Natural killer cell treated with Interleukin-12 subunit alpha and Interleukin-12 subunit beta and Interleukin-15 and Interleukin-18, amount 100 ng/mL, for 72 hours (primary cell): ENCODE measurements around the gene ELP2. TPM values are rescaled to one million over a fixed set of nuclear protein-coding genes. Genes with fewer than 3 reads are reported as not detected.
"Not testable (repeated sequence)": the region's sequence is repeated elsewhere in the genome, so short reads cannot be mapped to it uniquely, and the experiment has no call there.

Source experiments
- ATAC-seq, 2 donors: fragments of 150-1000 bp; cut with Tn5 transposase in 1 of 2; sonication (Bioruptor Pico), chemical (Tn5 transposase) in 1 of 2; 2 replicates each; pipeline ENCODE4 v1.10.0; 2021
- DNase-seq: peaks from one replicate; pipeline ENCODE4 v3.0.0; 2022; ENCODE audit warnings: low spot score
- H3K27ac Mint-ChIP-seq, 2 donors: 1 replicate in 1 of 2; 2 replicates in 1 of 2; pipeline ENCODE4 v1.8.0; 2022; ENCODE audit warnings: mixed read lengths in 2 of 2, mild to moderate bottlenecking in 1 of 2, moderate library complexity in 1 of 2
- H3K27me3 Mint-ChIP-seq, 2 donors: 1 replicate in 1 of 2; 2 replicates in 1 of 2; pipeline ENCODE4 v1.8.0; 2022; ENCODE audit warnings: mixed read lengths in 2 of 2
- H3K36me3 Mint-ChIP-seq: one replicate; pipeline ENCODE4 v1.8.0; 2022; ENCODE audit warnings: mixed read lengths
- H3K4me1 Mint-ChIP-seq, 2 donors: 1 replicate in 1 of 2; 2 replicates in 1 of 2; pipeline ENCODE4 v1.8.0; 2022; ENCODE audit warnings: low read depth in 2 of 2, mixed read lengths in 2 of 2, mild to moderate bottlenecking in 1 of 2
- H3K4me3 Mint-ChIP-seq: one replicate; pipeline ENCODE4 v1.8.0; 2022; ENCODE audit warnings: mixed read lengths
- H3K9me3 Mint-ChIP-seq: 2 replicates; pipeline ENCODE4 v1.8.0; 2022; ENCODE audit warnings: mixed read lengths
- total RNA-seq, 2 donors: library from RNA; stranded (reverse); gene quantifications; one replicate each; pipeline ENCODE4 v1.2.3, GENCODE V29; 2022

Gene ELP2
- total RNA-seq: 10 to 100 TPM; 72.3 to 92.9 TPM

DNA sequence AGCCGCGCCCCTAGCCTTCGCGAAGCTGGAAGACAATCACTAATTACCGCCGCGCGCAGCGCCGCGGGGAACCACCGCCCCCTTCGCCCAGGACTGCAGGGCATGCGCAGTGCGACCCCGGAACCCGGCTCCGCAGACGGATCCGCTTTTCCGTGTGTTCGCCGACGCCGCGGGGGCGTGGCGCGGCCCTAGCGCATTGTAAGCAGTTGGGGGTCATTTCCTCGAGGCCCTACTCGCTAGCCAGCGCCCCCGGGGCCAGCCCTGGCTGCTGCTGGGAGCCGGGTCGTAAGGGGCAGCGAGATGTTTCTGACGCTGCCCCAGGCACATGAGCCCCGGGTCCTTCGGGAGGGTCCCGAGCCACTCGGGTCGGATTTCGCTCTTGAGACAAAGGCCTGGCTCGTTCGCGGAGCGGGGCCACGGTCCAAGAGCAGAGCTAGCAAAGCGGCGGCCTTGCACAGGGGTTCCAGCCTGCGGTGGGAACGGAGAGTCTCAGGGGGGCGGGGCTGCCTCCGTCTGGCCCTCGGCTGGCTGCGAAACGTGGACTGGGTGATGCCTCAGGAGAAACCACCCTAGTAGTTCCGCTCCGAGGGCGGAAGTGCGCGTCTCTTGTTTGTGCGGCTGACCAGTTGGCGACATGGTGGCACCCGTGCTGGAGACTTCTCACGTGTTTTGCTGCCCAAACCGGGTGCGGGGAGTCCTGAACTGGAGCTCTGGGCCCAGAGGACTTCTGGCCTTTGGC is at the start of gene ELP2, which contains the start of gene SLC39A6:
Gene ELP2, plus strand, starts transcription at position 600 of the 739 bp plus-strand sequence. Its CDS starts 35 bp downstream, at position 635.
Gene SLC39A6, minus strand, starts transcription at position 41 of the 739 bp plus-strand sequence. CDS start 2,333 bp downstream, outside the sequence.
- peak within 1 kb of the TSS; percentile 95 for H3K27ac Mint-ChIP-seq
- peak; percentile 94 to 96 for ATAC-seq
- peak within 1 kb of the TSS; percentile 95 for H3K4me3 Mint-ChIP-seq
- no peaks in the 10 kb centered on the region for H3K9me3 Mint-ChIP-seq
- DNase-seq: peak; percentile 95
- no peaks in the 10 kb centered on the region for H3K27me3 Mint-ChIP-seq
- peaks cover 42 to 48% of the 10 kb centered on the region in 2 donors for H3K4me1 Mint-ChIP-seq
- no peaks in the 10 kb centered on the region for H3K36me3 Mint-ChIP-seq

- not testable (repeated sequence) for H3K4me3 Mint-ChIP-seq, H3K4me1 Mint-ChIP-seq, ATAC-seq, H3K9me3 Mint-ChIP-seq, H3K27ac Mint-ChIP-seq, DNase-seq
- peaks cover 17% of the 10 kb centered on the region for H3K36me3 Mint-ChIP-seq
- peaks cover 13 to 29% of the 10 kb centered on the region in 2 donors for H3K27me3 Mint-ChIP-seq
These were observed 48.6 kb upstream of the ELP2 start for GRCh38 chr18:36081118-36081517.

GRCh38 chr18:36083729-36084128 is 46.0 kb upstream of the ELP2 start:
- Mint-ChIP-seq H3K27me3 (peaks cover 10 to 20% of the 10 kb centered on the region in 2 donors), H3K27ac (no peak overlapping the region), H3K4me1 (peaks cover 0 to 5% of the 10 kb centered on the region in 2 donors), H3K4me3 (no peak overlapping the region), H3K9me3 (peaks cover 6% of the 10 kb centered on the region), H3K36me3 (peaks cover 17% of the 10 kb centered on the region)
- ATAC-seq: no peak
- no peak for DNase-seq

DNA sequence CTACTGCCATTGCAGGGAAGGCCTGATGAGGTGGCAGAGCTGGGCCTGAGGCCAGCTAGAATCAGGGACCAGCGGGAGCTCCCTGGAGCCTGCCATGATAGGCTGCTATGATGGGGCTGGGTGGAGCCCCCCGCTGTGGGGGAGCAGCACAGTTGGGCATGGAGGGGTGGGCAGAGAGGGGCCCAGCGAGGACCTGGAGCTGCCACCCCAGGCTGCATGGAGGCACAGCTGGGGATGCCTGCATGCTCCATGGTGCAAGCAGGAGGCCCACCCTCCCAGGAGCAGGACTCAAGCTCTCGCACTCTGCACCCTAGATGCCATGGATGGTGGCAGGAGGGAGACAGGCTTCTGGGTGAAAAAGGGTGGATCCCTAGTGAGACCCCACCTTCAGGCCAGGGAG is 44.5 kb upstream of the ELP2 start:
- peak in 1 of 2 donors; percentile 69 for ATAC-seq
- H3K4me3 Mint-ChIP-seq: no peak overlapping the region
- H3K9me3 Mint-ChIP-seq: peaks cover 6% of the 10 kb centered on the region
- no peak for DNase-seq
- H3K27me3 Mint-ChIP-seq: peaks cover 7 to 17% of the 10 kb centered on the region in 2 donors
- H3K36me3 Mint-ChIP-seq: peaks cover 14% of the 10 kb centered on the region
- H3K4me1 Mint-ChIP-seq: peaks cover 0 to 5% of the 10 kb centered on the region in 2 donors
- H3K27ac Mint-ChIP-seq: no peak overlapping the region

- Mint-ChIP-seq H3K27me3 (peaks cover 4 to 13% of the 10 kb centered on the region in 2 donors), H3K36me3 (peaks cover 4% of the 10 kb centered on the region), H3K9me3 (no peaks in the 10 kb centered on the region), H3K4me1 (peaks cover 0 to 5% of the 10 kb centered on the region in 2 donors), H3K4me3 (no peak overlapping the region), H3K27ac (no peak overlapping the region)
- ATAC-seq (peak in 1 of 2 donors; percentile 57), DNase-seq (no peak)
These were observed 43.5 kb upstream of the ELP2 start for GRCh38 chr18:36086186-36086585.

- H3K36me3 Mint-ChIP-seq: no peaks in the 10 kb centered on the region
- peaks cover 0 to 15% of the 10 kb centered on the region in 2 donors for H3K4me1 Mint-ChIP-seq
- no peak overlapping the region for H3K4me3 Mint-ChIP-seq
- no peaks in the 10 kb centered on the region for H3K27me3 Mint-ChIP-seq
- ATAC-seq (no peak), DNase-seq (no peak)
- H3K27ac Mint-ChIP-seq: no peak overlapping the region
- no peaks in the 10 kb centered on the region for H3K9me3 Mint-ChIP-seq
These were observed 41.4 kb upstream of the ELP2 start for GRCh38 chr18:36088256-36088655.

DNA sequence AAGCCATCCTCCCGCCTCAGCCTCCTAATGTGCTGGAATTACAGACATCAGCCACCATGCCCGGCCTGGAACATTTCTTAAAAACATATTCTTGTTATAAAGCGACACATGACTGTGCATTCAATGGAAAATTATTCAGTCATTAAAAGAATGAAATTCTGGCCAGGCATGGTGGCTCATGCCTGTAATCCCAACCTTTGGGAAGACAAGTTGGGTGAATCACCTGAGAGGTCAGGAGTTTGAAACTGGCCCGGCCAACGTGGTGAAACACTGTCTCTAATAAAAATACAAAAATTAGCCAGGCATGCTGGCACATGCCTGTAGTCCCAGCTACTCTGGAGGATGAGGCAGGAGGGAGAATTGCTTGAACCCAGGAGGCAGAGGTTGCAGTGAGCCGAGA is 40.7 kb upstream of the ELP2 start:
- no peak for DNase-seq
- no peaks in the 10 kb centered on the region for H3K27me3 Mint-ChIP-seq
- peaks cover 0 to 13% of the 10 kb centered on the region in 2 donors for H3K4me1 Mint-ChIP-seq
- no peaks in the 10 kb centered on the region for H3K9me3 Mint-ChIP-seq
- H3K36me3 Mint-ChIP-seq: no peaks in the 10 kb centered on the region
- no peak for ATAC-seq
- H3K4me3 Mint-ChIP-seq: no peak overlapping the region
- no peak overlapping the region for H3K27ac Mint-ChIP-seq

GRCh38 chr18:36092116-36092515 is 37.6 kb upstream of the ELP2 start:
- not testable (repeated sequence) for H3K9me3 Mint-ChIP-seq

DNA sequence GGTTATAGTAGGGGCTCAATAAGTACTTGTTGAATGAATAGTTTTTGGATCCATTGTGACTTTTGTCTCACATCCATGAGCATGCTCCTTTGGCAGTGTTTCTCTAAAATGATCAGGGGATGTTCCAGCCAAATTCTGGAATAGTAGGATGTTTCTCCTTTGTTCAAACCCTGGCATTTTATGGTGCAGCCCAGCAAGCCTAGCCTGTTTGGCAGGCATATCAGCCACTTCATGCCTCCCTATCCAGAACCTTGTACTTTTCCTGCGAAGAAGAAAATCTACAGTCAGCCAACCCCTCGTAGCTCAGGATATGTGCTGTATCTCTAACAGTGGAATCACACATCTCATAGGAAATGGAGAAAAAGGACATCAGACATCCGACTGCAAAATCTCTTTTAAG is 35.3 kb upstream of the ELP2 start:
- Mint-ChIP-seq H3K4me1 (peaks cover 0 to 12% of the 10 kb centered on the region in 2 donors), H3K9me3 (no peaks in the 10 kb centered on the region), H3K27me3 (peaks cover 0 to 6% of the 10 kb centered on the region in 2 donors), H3K36me3 (no peaks in the 10 kb centered on the region), H3K4me3 (no peak overlapping the region), H3K27ac (no peak overlapping the region)
- ATAC-seq (no peak), DNase-seq (no peak)

More at GRCh38 chr18:36092116-36092515, 37.6 kb upstream of the ELP2 start:
- peaks cover 0 to 12% of the 10 kb centered on the region in 2 donors for H3K4me1 Mint-ChIP-seq
- DNase-seq, H3K27me3 Mint-ChIP-seq, ATAC-seq, H3K36me3 Mint-ChIP-seq, H3K4me3 Mint-ChIP-seq, H3K27ac Mint-ChIP-seq: not testable (repeated sequence)

- Mint-ChIP-seq H3K9me3 (no peaks in the 10 kb centered on the region), H3K27ac (no peak overlapping the region), H3K27me3 (peaks cover 0 to 10% of the 10 kb centered on the region in 2 donors), H3K4me1 (peaks cover 0 to 12% of the 10 kb centered on the region in 2 donors), H3K4me3 (no peak overlapping the region), H3K36me3 (no peaks in the 10 kb centered on the region)
- DNase-seq: no peak
- ATAC-seq: no peak
These were observed 33.7 kb upstream of the ELP2 start for GRCh38 chr18:36095936-36096519.

DNA sequence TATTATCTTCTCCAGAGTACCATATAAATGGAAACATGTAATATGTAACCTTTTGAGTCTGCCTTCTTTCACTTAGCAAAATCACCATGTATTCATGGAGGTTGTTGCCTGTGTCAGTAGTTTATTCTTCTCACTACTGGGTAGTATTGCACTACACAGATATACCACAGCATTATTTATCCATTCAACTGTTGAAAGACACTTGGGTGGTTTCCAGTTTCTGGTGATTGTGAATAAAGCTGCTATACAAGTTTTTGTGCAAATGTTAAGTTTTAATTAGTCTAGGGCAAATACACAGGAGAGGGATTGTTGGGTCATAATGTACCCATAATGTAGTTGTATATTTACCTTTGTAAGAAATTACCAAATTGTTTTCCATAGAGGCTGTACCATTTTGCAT is 32.7 kb upstream of the ELP2 start:
- ATAC-seq (no peak), DNase-seq (no peak)
- H3K4me1 Mint-ChIP-seq: peaks cover 0 to 12% of the 10 kb centered on the region in 2 donors
- no peaks in the 10 kb centered on the region for H3K9me3 Mint-ChIP-seq
- H3K36me3 Mint-ChIP-seq: no peaks in the 10 kb centered on the region
- H3K4me3 Mint-ChIP-seq: no peak overlapping the region
- peaks cover 0 to 10% of the 10 kb centered on the region in 2 donors for H3K27me3 Mint-ChIP-seq
- H3K27ac Mint-ChIP-seq: no peak overlapping the region

- Mint-ChIP-seq H3K9me3 (no peaks in the 10 kb centered on the region), H3K27me3 (peaks cover 0 to 10% of the 10 kb centered on the region in 2 donors), H3K4me3 (no peak overlapping the region), H3K27ac (no peak overlapping the region), H3K4me1 (no peaks in the 10 kb centered on the region), H3K36me3 (no peaks in the 10 kb centered on the region)
- no peak for ATAC-seq
- DNase-seq: no peak
These were observed 30.4 kb upstream of the ELP2 start for GRCh38 chr18:36099311-36099710.

GRCh38 chr18:36101943-36102342 is 27.8 kb upstream of the ELP2 start:
- DNase-seq (no peak), ATAC-seq (no peak)
- Mint-ChIP-seq H3K4me3 (no peak overlapping the region), H3K9me3 (no peaks in the 10 kb centered on the region), H3K36me3 (no peaks in the 10 kb centered on the region), H3K4me1 (no peaks in the 10 kb centered on the region), H3K27ac (no peak overlapping the region), H3K27me3 (peaks cover 0 to 7% of the 10 kb centered on the region in 2 donors)

DNA sequence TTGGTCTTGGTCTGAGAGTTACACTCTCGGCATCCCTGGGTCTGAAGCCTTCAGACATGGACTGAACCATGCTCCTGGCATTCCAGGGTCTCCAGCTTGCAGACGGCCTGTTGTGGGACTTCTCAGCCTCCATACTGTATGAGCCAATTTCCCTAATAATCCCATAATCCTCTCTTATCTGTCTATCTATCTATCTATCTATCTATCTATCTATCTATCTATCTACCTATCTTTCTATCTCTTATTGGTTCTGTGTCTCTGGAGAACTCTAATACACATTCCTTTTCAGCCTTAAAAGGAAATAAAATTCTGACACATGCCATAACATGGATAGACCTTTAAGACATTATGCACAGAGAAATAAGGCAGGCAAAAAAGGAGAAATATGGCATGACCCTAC is 24.9 kb upstream of the ELP2 start:
- Mint-ChIP-seq H3K4me3 (no peak overlapping the region), H3K4me1 (no peaks in the 10 kb centered on the region), H3K27ac (no peak overlapping the region), H3K36me3 (peaks cover 6% of the 10 kb centered on the region), H3K9me3 (no peaks in the 10 kb centered on the region), H3K27me3 (peaks cover 0 to 4% of the 10 kb centered on the region in 2 donors)
- ATAC-seq: no peak
- no peak for DNase-seq
